ENCODE data around the gene MYL11. TPM values are rescaled to one million over a fixed set of nuclear protein-coding genes. Genes with fewer than 3 reads are reported as not detected.

The MYL11 gene
- total and polyA plus RNA-seq, 5 donors = 0.35 to 0.94 (median 0.86) TPM; not detected in 2

GRCh38 chr16:30361180-30361579 is 13.4 kb upstream of the MYL11 start:
- H3K27ac ChIP-seq (ENCODE audit: low read length) = no peak overlapping the region
- H3K4me1 ChIP-seq (ENCODE audit: control insufficient read depth, insufficient read depth, low read length) = no peaks in the 10 kb centered on the region

DNA sequence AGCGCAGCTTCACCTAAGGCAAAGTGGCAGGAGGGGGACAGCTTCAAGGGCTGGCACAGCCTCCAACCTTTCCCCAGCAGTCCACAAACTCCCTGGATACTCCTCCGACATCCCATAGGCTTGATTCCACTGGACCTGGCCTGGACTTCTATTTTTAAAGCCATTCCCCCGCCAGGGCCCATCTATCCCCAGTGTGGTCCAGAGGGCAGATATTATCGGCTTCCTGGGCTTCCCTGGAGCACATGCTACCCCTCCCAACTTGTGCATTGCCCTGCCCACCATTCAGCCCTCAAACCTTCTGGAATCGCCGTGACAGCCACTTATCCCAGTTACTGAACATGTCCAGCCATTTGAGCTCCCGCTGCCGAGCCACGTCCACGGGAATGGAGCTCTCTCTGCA is 9.4 kb upstream of the MYL11 start:
- Histone ChIP-seq H3K4me3 (ENCODE audit: low read length) (no peak overlapping the region), H3K27me3 (ENCODE audit: control insufficient read depth, insufficient read depth) (no peaks in the 10 kb centered on the region), H3K4me1 (ENCODE audit: control insufficient read depth, insufficient read depth, low read length) (peaks cover 6% of the 10 kb centered on the region), H3K9me3 (ENCODE audit: control insufficient read depth, low read length) (no peaks in the 10 kb centered on the region), H3K27ac (ENCODE audit: low read length) (no peak overlapping the region)
- DNase-seq (peak in 1 of 3 donors; percentile 41), ATAC-seq (no peak)
- 69% methylated on average over 10 of the region's 10 CpGs for WGBS
- intact Hi-C loops (cut with DNase I) = no loop called here

More at GRCh38 chr16:30361180-30361579, 13.4 kb upstream of the MYL11 start:
- no peak overlapping the region for H3K4me3 ChIP-seq (ENCODE audit: low read length)
- DNase-seq (peak in 1 of 3 donors; percentile 6), ATAC-seq (no peak)
- WGBS = 93% methylated on average over 7 of the region's 7 CpGs
- no peaks in the 10 kb centered on the region for H3K9me3 ChIP-seq (ENCODE audit: control insufficient read depth, low read length)
- no peaks in the 10 kb centered on the region for H3K27me3 ChIP-seq (ENCODE audit: control insufficient read depth, insufficient read depth)
- intact Hi-C loops (cut with DNase I) = no loop called here

DNA sequence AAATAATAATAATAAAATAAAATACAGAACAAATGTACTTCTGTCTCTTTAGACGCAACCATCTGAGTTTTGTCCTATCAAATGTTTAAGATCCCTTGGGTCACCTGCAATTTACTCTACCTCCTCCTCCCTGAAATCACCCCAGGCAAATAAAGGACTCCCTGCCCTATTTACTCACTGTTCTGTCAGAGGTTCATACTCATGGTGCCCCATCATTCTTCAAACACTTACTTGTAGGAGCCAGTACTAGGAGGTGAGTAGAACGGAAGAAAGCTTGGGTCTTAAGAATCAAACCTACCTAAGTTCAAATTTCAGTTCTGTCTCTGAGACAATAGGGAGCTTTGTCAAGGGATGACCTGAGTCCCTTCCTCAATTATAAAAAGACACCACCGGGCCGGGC is 8.1 kb upstream of the MYL11 start:
- no peak for ATAC-seq
- Histone ChIP-seq H3K9me3 (ENCODE audit: control insufficient read depth, low read length) (no peaks in the 10 kb centered on the region), H3K27ac (ENCODE audit: low read length) (no peak overlapping the region), H3K4me3 (ENCODE audit: low read length) (no peak overlapping the region), H3K4me1 (ENCODE audit: control insufficient read depth, insufficient read depth, low read length) (peaks cover 10% of the 10 kb centered on the region), H3K27me3 (ENCODE audit: control insufficient read depth, insufficient read depth) (no peaks in the 10 kb centered on the region)
- DNase-seq = no peak
- WGBS = 76% methylated on average over 4 of the region's 4 CpGs
- intact Hi-C loops (cut with DNase I) = no loop called here

DNA sequence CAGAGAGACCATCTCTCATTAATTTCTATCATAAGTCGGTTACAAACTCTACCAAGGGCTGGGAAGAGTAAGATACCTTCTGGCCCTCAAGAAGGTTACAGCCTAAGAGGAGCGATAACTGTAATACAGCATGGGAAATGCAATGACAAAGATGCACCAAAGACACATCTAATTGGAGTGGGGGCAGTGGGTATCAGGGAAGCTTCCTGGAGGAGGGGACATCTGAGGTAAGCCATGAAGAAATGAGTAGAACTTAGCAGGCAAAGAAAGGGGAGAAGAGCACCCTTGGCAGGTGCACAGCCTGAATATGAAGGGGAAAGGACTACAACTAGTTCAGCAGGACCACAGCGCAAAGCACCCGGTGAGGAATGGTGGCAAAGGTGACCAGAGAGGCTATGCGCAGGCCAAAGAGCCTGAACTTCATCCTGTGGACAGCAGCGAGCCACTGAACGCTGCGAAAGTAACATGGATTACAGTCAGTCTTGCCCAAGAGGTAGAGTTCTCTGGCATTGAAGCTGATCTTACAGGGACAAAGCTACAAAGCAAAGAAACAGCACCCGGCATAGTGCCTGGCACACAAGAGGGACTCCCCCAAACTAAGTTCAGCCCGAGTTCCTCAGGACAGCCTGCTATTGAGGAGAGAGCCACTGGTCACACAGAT is 7.1 kb upstream of the MYL11 start:
- Histone ChIP-seq H3K27ac (ENCODE audit: low read length) (peak overlapping the region; percentile 21), H3K9me3 (ENCODE audit: control insufficient read depth, low read length) (no peaks in the 10 kb centered on the region), H3K4me3 (ENCODE audit: low read length) (peak overlapping the region; percentile 98), H3K4me1 (ENCODE audit: control insufficient read depth, insufficient read depth, low read length) (peaks cover 10% of the 10 kb centered on the region), H3K27me3 (ENCODE audit: control insufficient read depth, insufficient read depth) (no peaks in the 10 kb centered on the region)
- WGBS = 63% methylated on average over 10 of the region's 10 CpGs
- DNase-seq = peak in 1 of 3 donors; percentile 29
- ATAC-seq = no peak
- intact Hi-C loops (cut with DNase I) = no loop called here

DNA sequence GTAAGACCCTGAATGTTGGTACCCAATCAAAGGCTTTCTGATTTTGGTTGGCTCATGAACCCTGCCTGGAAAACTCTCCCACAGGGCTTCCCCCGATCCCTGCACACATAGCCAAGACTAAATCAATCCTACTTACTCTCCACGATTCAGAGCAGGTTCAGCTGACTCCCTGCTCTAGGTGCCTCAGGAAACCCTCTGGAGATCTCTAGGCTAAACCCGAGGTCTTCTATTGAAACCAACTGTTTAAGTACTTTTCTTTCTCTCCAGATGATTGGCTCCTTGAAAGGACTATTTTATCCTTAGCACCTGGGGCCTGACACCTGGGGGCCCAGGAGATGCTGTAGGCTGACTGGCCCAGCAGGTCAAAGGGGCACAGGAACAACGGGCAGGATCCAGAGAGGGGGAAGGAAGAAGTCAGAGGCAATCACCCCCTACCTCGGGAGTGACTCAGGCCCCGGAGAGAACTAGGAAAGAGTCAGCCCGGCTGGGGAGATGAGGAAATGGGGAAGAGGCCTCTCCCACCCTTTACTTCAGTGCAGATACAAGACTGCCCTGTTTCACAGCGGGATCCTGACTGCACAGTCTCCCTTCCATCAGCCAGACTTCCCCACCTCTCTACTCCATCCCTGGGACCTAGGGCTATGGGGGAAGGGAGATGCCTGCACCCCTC is 6.3 kb upstream of the MYL11 start:
- peaks cover 10% of the 10 kb centered on the region for H3K4me1 ChIP-seq (ENCODE audit: control insufficient read depth, insufficient read depth, low read length)
- H3K4me3 ChIP-seq (ENCODE audit: low read length) = peak overlapping the region; percentile 98
- intact Hi-C loops (cut with DNase I) = no loop called here
- ATAC-seq = no peak
- 2% methylated on average over 8 of the region's 8 CpGs for WGBS
- H3K27me3 ChIP-seq (ENCODE audit: control insufficient read depth, insufficient read depth) = no peaks in the 10 kb centered on the region
- H3K27ac ChIP-seq (ENCODE audit: low read length) = peak overlapping the region; percentile 53
- H3K9me3 ChIP-seq (ENCODE audit: control insufficient read depth, low read length) = no peaks in the 10 kb centered on the region
- DNase-seq = peak; percentile 45 to 61 (median 53)

GRCh38 chr16:30368792-30369090 is 5.9 kb upstream of the MYL11 start:
- H3K27me3 ChIP-seq (ENCODE audit: control insufficient read depth, insufficient read depth) = no peaks in the 10 kb centered on the region
- ATAC-seq = no peak
- no peak for DNase-seq
- WGBS = 6% methylated on average over 4 of the region's 4 CpGs
- H3K27ac ChIP-seq (ENCODE audit: low read length) = peak overlapping the region; percentile 53
- peak overlapping the region; percentile 98 for H3K4me3 ChIP-seq (ENCODE audit: low read length)
- intact Hi-C loops (cut with DNase I) = no loop called here
- H3K9me3 ChIP-seq (ENCODE audit: control insufficient read depth, low read length) = no peaks in the 10 kb centered on the region
- peaks cover 10% of the 10 kb centered on the region for H3K4me1 ChIP-seq (ENCODE audit: control insufficient read depth, insufficient read depth, low read length)

GRCh38 chr16:30369091-30369937 is 5.3 kb upstream of the MYL11 start:
- Histone ChIP-seq H3K27ac (ENCODE audit: low read length) (peak overlapping the region; percentile 53), H3K27me3 (ENCODE audit: control insufficient read depth, insufficient read depth) (no peaks in the 10 kb centered on the region), H3K4me3 (ENCODE audit: low read length) (peak overlapping the region; percentile 98), H3K9me3 (ENCODE audit: control insufficient read depth, low read length) (no peaks in the 10 kb centered on the region), H3K4me1 (ENCODE audit: control insufficient read depth, insufficient read depth, low read length) (peaks cover 10% of the 10 kb centered on the region)
- ATAC-seq (no peak), DNase-seq (peak in 2 of 3 donors; percentile 68 to 73)
- WGBS = under 1% methylated on average over 45 of the region's 45 CpGs
- intact Hi-C loops (cut with DNase I) = no loop called here

GRCh38 chr16:30369938-30370455 is 4.6 kb upstream of the MYL11 start:
- peak overlapping the region; percentile 98 for H3K4me3 ChIP-seq (ENCODE audit: low read length)
- ATAC-seq = no peak
- H3K9me3 ChIP-seq (ENCODE audit: control insufficient read depth, low read length) = no peaks in the 10 kb centered on the region
- no peaks in the 10 kb centered on the region for H3K27me3 ChIP-seq (ENCODE audit: control insufficient read depth, insufficient read depth)
- intact Hi-C loops (cut with DNase I) = no loop called here
- peaks cover 10% of the 10 kb centered on the region for H3K4me1 ChIP-seq (ENCODE audit: control insufficient read depth, insufficient read depth, low read length)
- no peak for DNase-seq
- peak overlapping the region; percentile 53 for H3K27ac ChIP-seq (ENCODE audit: low read length)
- 1% methylated on average over 75 of the region's 76 CpGs for WGBS

DNA sequence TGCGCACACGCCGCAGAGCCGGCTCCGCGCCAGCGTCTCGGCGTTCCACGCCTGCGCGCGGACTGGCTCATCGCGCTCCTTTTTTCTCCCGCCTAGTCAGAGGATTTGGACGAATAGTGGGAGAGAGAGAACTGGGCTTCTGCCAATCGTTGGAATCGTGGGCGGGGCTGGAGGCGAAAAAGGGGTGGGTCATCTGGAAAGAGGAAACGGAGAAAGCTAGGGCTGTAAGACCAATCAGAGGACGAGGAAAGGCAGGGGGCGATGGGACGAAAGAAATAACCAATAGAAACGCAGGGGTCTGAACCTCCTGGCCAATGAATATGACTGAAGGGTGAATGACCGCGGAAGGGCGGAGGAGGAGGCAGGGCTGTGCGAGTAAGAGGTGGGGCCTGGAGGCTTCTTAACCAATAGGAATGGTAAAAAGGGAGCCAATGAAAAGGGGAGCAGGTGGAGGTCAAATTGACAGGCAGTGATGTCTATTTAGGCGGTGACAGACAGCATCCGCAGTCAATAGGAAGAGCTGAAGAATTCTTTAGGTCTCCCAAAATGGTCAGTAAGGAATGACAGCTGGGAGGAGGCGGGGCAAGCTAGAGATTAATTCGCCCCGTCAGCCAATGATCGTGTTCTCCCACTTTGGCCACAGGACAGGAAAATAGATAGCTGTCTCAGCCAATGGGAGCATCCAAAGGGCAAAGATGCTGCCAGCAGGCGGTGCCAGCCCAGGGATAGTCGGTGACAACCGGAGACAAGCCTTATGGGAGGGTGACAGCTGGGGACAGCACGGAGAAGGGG is 4.0 kb upstream of the MYL11 start, which contains the start of gene TBC1D10B:
Gene TBC1D10B (minus strand): TSS at position 39 of the 792 bp plus-strand sequence. CDS start 311 bp downstream, outside the sequence.
- DNase-seq (peak; percentile 96 to 98 (median 98)), ATAC-seq (peak; percentile 95)
- WGBS = under 1% methylated on average over 40 of the region's 40 CpGs
- H3K4me3 ChIP-seq (ENCODE audit: low read length) = peak within 1 kb of the TSS; percentile 98
- peaks cover 10% of the 10 kb centered on the region for H3K4me1 ChIP-seq (ENCODE audit: control insufficient read depth, insufficient read depth, low read length)
- no peaks in the 10 kb centered on the region for H3K27me3 ChIP-seq (ENCODE audit: control insufficient read depth, insufficient read depth)
- intact Hi-C loops (cut with DNase I) = no loop called here
- H3K9me3 ChIP-seq (ENCODE audit: control insufficient read depth, low read length) = no peaks in the 10 kb centered on the region
- peak within 1 kb of the TSS; percentile 90 for H3K27ac ChIP-seq (ENCODE audit: low read length)

GRCh38 chr16:30371248-30371816 is 3.3 kb upstream of the MYL11 start:
- H3K4me1 ChIP-seq (ENCODE audit: control insufficient read depth, insufficient read depth, low read length) = peaks cover 10% of the 10 kb centered on the region
- ATAC-seq (no peak), DNase-seq (no peak)
- peak overlapping the region; percentile 90 for H3K27ac ChIP-seq (ENCODE audit: low read length)
- peak overlapping the region; percentile 30 for H3K4me3 ChIP-seq (ENCODE audit: low read length)
- 20% methylated on average over 11 of the region's 11 CpGs for WGBS
- H3K9me3 ChIP-seq (ENCODE audit: control insufficient read depth, low read length) = no peaks in the 10 kb centered on the region
- H3K27me3 ChIP-seq (ENCODE audit: control insufficient read depth, insufficient read depth) = no peaks in the 10 kb centered on the region
- intact Hi-C loops (cut with DNase I) = no loop called here
